22Rv1 (cell line): ENCODE results near the gene CDS1.

Experiments
- ZFX ChIP-seq: fragments of 450-650 bp; IDR thresholded peaks from 2 replicates; pipeline ENCODE4 v1.6.1; 2017; ENCODE audit warnings: antibody characterized with exemption, borderline replicate concordance
- TF ChIP-seq, protein P1 (sequence below): fragments of 450-650 bp; IDR thresholded peaks from 2 replicates; pipeline ENCODE4 v1.5.1; 2017; ENCODE audit warnings: mild to moderate bottlenecking

DNA sequence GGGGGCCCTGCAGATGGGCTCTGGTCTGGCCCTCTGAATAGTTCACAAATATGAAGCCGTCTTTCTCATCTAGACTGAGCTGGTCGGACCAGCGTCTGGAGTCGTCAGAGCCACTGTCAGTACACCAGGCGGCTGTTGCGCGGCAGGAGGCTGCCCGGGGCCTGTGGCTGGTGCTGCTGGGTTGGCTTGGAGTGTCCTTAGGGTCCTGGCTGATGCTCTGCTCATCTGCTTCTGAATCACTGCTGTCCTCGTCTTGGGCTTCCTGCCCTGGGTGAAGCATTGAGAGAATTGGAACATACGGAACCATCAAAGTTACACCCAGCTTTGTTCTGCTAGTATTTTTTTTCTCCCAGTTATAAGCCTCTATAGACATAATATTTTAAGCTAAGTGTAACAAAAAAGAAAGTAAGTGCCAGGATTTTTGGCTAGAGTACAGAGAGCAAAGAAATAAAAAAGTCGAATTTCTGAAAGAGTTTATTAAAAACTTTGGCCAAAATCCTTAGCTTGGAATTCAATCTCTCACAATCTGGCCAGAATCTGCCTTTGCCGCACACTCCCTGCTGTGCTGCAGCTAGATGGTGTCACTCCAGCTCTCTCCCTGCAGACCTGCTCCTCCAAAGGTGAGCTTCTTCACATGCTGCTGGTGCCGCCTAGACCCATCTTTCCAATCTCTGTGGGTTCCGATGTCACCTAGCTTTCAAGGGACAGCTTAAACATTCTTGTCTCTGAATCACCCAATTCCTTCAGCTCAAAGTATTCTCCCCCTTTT is 96.2 kb downstream of the CDS1 start:
- TF ChIP-seq, protein P1, sequence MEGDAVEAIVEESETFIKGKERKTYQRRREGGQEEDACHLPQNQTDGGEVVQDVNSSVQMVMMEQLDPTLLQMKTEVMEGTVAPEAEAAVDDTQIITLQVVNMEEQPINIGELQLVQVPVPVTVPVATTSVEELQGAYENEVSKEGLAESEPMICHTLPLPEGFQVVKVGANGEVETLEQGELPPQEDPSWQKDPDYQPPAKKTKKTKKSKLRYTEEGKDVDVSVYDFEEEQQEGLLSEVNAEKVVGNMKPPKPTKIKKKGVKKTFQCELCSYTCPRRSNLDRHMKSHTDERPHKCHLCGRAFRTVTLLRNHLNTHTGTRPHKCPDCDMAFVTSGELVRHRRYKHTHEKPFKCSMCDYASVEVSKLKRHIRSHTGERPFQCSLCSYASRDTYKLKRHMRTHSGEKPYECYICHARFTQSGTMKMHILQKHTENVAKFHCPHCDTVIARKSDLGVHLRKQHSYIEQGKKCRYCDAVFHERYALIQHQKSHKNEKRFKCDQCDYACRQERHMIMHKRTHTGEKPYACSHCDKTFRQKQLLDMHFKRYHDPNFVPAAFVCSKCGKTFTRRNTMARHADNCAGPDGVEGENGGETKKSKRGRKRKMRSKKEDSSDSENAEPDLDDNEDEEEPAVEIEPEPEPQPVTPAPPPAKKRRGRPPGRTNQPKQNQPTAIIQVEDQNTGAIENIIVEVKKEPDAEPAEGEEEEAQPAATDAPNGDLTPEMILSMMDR: no peak
- no peak for TF ChIP-seq ZFX
